NCI-H1436 treated with DMSO at 0.1 percent for 48 hours (cell line): ENCODE data around the gene SPC24.
"Not testable (repeated sequence)": the region's sequence is repeated elsewhere in the genome, so short reads cannot be mapped to it uniquely, and the experiment has no call there.

Experiments used
- DNase-seq: peaks from one replicate; lab custom pipeline; 2025; lab: John Stamatoyannopoulos, UW

The SPC24 gene

DNA sequence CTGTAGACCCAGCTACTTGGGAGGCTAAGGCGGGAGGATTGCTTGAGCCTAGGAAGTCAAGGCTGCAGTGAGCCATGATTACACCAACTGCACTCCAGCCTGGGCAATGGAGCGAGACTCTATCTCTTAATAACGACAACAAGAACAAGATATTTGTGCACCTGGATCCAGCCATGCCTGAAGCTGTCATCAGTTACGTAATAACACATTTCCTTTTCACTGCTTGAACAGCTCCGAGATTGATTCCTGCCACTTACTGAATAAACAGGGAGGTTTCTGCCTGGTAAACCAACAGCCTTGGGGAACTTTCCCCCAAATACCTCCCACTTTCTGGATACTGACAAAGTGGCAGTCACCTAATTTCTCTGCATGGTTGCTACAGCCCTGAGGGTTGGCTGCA, 36.4 kb upstream of the SPC24 start:
- no peak for DNase-seq

DNA sequence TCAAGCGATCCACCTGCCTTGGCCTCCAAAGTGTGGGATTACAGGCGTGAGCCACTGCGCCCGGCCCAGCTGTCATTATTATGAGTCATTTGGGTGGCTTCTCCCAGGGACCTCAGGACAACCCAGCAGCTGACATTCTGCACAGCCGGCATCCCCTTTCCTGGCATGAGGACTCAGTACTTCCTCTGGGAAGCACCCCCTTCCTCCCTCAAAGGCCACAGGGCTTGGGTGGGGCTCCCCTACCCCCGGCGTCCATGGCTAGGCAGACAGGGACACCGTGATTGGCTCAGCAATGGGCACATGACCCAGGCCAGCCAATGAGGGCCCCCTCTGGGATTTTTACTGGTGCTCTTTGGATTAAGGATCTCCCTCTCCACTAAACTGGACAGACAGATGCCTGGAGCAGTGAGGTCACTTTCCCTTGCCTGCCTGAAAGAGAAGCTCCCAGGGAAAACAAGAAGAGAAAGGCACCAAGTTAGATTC, 35.7 kb upstream of the SPC24 start:
- DNase-seq, result no peak

DNA sequence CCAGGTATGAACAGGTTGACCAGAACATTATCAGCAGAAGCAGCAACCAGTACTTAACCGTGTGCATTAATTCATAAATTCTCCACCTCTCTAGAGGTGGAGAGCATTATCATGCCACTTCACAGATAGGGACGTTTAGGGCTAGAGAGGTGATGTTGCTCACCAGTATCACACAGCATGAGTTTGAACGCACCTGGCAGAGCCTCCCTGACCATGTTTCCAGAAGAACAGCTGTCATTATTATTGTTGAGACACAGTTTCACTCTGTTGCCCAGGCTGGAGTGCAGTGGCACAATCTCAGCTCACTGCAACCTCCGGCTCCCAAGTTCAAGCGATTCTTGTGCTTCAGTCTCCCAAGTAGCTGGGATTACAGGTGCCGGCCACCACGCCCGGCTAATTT, 34.9 kb upstream of the SPC24 start:
- DNase-seq, result no peak

DNA sequence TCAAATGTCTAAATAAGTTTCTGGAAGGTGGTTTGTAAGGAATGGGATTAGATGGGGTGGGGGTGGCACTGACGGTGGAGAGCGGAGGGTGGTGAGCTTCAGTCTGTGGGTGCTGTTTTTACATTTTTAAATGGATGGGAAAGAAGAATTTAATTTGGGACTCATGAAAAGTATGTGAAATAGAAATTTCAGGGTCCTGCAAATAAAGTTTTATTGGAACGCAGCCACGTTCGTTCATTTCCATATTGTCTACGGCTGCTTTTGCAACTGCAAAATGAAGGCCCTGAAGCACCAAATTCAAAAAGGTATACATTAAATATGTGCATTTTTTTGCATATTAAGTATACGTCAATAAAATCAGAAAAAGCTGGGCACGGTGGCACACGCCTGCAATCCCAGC, 31.9 kb upstream of the SPC24 start:
- no peak for DNase-seq

DNA sequence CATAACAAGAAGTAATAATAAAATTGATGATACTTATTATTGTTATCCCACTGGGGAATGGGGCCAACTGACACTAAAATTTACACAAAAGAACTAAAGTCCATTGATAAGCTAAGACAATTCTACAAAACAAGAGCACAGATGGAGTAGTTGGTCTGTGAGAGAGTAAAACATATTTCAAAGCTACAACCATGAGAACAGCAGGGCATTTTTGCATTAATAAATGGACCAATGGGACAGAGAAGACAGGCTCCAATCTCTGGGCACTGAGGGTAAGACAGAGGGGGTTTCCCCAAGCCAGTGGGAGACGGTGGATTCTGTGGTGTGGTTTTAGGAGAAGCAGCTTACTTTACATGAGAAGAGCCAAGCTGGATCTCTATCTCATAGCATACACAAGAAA, 27.4 kb upstream of the SPC24 start:
- no peak for DNase-seq

DNA sequence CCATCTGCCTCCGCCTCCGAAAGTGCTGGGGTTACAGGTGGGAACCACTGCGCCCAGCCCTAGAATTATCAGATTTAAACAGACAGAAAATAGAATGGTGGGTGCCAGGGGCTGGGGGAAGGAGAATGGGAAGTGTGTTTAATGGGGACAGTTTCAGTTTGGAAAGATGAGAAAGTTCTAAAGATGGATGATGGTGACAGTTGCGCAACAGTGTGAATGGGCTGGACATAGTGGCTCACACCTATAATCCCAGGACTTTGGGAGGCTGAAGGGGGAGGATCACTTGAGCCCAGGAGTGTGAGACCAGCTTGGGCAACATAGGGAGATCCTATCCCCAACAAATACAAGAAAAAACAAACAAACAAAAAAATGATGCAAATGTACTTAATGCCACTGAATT, 25.9 kb upstream of the SPC24 start:
- DNase-seq, result no peak

DNA sequence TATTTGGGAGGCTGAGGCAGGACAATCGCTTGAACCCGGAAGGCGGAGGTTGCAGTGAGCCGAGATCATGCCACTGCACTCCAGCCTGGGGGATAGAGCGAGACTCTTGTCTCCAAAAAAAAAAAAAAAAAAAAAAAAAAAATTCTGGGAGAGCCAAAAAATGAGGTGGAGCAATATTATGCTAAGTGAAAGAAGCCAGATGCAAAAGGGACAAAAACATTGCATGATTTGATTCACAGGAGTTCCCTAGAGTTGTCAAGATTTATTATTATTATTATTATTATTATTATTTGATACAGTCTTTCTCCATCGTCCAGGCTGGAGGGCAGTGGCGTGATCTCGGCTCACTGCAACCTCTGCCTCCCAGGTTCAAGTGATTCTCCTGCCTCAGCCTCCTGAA, 25.4 kb upstream of the SPC24 start:
- DNase-seq, result not testable (repeated sequence)

DNA sequence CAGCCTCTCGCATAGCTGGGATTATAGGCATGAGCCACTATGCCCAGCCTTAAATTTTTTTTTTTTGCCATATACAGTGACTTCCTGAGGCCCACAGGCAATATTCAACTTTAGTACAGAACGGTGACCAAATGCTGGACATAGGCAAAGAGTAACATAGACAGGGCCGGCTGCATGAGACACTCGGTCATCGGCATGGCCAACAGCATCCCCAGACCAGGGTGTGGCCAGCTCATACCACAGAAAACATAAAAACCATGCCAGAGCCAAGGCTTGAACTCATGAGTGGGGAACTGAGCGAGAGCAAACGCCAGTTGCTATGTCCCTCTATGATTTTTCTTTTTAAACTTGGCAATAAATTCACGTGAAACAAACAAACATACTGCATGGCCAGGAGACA, 24.8 kb upstream of the SPC24 start:
- DNase-seq, result no peak

DNA sequence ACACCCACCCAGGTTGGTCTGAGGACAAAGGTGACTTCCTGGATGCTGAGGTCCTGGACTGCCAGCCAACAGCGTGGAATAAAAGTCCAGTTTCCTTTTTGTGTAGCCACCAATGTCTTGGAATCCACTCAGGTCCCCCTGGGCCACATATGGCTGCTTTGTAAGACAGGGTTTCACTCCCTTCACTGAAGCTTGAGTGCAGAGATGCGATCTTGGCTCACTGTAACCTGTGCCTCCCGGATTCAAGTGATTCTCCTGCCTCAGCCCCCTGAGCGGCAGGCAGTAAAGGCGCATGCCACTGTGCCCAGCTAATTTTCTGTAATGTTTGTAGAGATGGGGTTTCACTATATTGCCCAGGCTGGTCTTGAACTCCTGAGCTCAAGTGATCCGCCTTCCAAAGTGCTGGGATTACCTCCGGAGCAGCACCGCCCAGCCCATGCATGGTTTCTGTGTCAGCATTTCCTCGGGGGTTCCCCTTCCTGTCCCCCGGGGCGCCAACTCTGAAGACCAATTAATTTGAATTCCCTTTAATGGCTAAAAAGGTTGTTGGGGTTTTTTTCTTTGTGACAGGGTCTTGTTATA, 24.2 kb upstream of the SPC24 start:
- no peak for DNase-seq

DNA sequence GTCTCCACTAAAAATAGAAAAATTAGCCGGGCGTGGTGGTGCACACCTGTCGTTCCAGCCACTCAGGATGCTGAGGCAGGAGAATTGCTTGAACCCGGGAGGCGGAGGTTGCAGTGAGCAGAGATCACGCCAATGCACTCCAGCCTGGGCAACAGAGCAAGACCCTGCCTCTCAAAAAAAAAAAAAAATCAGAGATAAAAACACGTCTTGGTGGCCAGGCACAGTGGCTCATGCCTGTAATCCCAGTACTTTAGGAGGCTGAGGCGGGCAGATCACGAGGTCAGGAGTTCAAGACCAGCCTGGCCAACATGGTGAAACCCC, 23.5 kb upstream of the SPC24 start:
- DNase-seq, result not testable (repeated sequence)

DNA sequence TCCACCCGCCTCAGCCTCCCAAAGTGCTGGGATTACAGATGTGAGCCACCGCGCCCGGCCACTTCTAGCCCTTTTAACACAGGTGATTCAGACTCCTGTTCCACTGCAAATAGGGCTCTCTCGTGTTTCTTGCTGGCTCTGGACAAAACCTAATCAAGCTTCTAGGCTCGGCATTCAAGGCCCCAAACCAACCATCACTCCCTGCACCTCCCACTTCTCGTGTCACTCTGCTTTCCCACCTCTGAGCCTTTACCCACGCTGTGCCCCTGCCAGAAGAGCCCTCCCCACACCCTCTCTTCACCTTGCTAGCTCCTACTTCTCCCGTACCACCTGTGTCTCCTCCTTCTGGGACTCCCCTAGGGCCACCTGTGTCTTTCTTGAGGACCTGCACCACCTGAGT, 22.0 kb upstream of the SPC24 start:
- no peak for DNase-seq

DNA sequence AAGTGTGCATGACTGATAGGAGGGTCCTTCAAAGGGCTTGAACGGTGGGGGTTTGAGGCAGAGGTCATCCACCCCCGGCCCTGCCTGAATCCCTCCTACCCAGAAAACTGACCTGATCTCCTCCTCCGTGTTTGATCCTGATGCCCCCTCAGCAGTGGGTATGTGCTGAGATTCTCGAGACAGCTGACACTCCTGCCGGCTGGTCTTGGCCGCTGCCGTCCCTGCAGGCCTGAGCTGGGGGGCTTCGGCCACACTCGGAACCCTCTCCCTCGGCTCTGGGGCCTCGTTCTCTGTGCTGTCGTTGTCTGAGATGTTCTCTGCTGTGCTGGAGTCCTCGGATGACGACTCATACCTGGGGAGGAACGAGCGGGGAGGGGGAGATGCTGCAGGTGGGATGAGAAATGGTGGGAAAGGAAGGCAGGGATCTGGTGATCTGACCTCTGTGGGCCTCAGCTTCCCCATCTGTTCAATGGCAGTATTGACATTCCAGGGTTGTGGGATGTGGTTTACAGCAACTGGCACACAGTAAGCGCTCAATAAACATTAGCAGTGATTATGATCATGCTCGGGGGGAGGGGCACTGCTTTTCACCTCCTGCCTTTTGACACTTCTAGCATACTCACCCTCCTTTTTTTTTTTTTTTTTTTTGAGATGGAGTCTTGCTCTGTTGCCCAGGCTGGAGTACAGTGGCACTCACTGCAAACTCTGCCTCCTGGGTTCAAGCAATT, 21.0 kb upstream of the SPC24 start:
- DNase-seq, result no peak

DNA sequence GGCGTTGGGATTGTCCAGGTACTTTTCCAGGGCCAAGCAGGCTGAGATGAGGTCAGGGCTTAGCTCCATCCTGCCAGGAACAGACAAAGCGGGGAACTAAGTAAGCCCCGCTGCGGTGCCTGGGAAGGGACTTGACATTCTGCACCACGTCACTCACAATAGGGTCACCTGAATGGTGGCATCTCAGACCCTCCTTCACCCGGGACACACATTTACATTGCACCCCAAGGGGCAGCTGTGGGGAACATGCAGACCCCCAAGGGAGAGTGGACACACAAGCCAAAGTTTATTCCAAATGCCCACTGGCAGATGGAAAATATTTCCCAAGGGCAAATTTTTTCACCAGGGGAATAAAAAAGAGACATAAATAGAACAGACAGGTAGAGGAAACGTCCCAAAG, 20.3 kb upstream of the SPC24 start:
- no peak for DNase-seq

DNA sequence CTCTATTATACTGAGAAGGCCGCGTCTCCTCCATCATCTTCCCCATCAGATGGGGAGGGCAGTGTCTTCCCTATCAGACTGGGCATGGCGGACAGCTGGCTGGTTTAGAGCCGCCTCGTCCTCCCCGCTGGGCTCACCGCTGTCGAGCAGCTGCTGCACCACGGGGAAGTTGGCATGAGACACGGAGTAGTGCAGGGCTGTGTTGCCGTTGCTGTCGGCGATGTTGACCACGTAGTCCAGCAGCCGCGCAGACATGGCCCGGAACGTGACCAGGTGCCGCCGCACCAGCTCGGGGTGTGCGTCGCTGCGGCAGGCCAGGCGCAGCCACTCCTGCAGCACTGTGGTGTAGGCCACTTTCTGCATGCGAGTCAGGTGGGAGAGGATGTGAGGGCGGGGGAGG, 18.8 kb upstream of the SPC24 start:
- no peak for DNase-seq

DNA sequence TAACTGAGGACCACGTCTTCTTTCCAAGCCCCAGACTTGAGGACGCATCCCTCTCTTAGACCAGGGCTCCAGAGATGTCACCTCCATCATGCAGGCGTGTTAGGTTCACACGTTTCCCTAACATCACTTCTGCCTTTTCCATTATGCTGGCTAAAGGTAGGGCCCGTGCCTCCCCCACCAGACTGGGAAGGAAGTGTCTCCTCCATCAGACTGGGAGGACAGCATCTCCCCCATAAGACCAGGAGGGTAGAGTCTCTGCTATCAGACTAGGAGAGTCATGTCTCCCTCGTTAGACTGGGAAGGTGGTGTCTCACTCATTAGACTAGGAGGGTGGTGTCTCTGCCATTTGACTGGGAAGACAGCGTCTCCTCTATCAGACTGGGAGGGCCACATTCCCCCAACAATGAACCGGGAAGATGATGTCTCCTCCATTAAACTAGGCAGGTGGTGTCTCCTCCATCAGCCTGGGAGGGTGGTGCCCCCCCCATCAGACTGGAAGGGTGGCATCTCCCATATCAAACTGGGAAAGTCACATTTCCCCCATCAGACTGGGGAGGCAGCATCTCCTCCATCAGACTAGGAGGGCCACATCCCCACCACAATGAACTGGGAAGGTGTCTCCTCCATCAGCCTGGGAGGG, 18.1 kb upstream of the SPC24 start:
- DNase-seq, result no peak

DNA sequence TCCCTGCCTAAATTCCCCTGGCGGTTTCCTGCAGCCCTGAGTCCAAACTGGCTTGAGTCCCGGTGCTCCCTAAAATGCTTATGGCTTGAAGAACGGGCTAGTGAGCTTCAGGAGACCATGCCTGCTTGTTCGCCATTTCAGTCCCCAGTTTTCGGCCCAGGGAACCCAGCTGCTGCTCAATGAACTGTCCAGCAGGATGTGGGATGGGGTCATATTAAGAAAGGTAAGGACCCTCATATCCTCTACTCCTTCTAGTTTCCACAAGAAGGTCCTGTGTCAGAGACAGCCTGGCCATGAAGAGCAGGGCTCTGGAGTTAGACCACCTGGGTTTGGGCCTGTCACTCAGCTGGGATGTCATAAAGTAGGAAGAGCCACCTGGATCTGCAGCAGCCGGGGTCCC, 17.0 kb upstream of the SPC24 start:
- DNase-seq, result no peak

DNA sequence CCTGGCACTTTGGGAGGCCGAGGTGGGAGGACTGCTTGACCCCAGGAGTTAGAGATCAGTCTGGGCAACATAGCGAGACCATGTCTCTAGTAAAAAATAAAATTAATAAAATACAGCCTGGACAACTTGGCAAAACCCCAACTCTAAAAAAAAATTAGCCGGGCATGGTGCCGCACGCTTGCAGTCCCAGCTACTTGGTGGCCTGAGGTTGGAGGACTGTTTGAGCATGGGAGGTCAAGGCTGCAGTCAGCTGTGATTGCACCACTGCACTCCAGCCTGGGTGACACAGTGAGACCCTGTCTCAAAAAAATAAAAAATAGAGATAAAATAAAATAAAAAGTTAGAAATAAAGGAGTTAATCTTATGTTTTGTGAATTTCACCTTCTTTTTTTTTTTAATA, 15.6 kb upstream of the SPC24 start:
- no peak for DNase-seq

DNA sequence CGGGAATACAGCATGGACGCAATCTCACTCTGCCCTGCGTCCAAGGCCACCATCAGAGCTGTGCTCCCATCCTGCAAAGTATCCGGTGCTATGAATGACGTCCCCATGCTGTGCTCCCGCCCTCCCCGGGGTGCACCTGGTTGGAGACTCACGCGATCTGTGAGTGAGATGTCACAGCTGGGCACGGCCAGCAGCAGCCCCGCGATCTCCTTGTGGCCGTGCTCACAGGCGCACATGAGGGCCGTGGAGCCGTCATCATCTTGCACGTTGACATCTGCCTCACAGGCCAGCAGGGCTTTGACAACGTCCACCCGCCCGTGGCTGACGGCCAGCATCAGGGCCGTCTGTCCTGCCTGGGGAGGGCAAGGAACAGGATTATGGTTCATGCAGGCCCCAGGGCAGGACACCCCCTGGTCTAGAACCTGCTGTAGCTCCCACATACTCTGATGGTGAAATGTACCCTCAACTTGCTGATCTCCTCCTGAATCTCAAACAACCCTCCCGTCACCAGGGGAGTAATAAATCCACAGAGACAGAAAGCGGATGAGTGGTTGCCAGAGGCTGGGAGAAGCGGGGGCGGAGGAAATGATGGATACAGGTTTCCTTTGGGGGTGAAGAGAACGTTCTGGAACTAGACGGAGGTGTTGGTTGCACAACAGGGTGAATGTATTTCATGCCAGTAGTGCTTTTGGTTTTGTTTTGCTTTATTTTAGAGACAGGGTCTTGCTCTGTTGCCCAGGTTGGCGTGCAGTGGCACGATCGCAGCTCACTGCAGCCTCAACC, 14.5 kb upstream of the SPC24 start:
- no peak for DNase-seq

DNA sequence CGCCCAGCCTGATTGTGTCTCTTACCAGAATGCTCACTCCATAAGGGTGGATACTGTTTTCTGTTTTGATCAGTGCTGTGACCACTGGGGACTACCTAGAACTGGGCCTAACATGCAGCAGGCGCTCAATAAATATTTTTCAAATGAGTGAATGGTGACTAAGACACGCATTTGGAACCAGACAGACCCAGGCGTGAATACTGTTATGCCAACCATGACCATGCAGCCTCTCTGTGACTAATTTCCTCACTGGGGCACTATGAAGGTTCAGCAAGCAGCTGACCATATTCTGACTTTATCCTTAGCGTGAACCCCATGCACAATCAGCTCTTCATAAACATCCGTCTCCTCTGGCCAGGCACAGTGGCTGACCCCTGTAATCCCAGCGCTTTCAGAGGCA, 13.0 kb upstream of the SPC24 start:
- no peak for DNase-seq

DNA sequence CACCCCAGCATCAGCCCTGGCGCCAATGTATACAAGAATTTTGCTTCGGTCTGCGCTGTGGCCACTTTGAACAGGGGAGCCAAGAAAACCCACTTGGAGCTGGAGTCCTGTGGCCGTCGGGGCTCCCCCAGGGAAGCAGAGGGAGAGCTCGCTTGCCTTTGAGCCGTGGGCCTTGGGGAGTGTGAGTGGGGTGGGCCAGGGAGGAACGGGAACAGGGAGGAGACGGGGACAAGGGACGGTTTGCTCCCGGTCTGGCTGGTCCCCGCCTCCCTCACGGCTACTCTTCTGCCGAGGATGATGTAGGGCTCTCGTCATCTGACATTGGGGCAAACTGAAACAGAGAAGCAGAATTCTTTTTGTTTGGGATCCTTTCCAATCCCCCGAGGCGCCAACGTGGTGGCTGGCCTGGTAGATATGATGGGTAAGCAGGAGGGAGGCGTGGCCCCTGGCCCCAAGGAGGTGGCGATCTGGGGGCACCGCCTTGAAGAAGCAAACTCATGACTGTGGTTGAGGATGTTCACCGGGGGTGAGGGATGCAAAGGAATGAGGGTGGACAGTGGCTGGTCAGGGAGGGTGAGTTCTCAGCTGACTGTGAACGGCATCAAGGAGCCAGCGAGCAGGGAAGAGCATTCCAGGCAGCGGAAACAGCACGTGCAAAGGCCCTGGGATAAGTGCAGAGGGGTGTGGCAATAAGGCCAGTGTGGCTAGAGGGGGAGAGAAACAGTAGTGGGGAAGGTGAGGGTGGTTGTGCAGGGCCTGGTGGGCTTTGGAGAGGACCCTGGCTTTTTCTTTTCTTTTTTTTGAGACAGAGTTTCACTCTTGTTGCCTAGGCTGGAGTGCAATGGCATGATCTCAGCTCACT, 10.9 kb upstream of the SPC24 start:
- no peak for DNase-seq

DNA sequence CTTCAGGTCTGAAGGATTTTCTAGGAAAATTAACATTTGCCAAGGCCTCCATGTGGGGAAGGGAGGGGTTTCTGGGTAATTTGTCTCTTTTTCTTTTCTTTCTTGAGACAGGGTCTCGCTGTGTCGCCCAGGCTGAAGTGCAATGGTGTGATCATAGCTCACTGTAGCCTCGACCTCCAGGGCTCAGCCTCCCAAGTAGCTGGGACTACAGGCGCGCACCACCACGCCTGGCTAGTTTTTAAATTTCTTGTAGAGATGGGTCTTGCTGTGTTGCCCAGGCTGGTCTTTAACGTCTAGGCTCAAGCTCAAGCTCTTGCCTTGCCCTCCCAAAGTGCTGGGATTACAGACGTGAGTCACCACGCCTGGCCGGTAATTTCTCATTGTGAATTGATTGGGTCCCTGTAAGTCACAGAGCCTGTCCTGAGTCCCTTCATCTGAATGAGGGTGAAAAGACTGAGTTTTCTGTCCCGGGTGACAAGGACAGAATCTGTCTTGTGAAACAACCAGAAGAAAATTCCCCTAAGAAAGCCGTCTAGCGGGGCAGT, 10.0 kb upstream of the SPC24 start:
- no peak for DNase-seq
